HepG2 (cell line): ENCODE results near the gene KIF24. TPM values are rescaled to one million over a fixed set of nuclear protein-coding genes. Genes with fewer than 3 reads are reported as not detected.

ENCODE experiments used
- ATF7-NPFF ChIP-seq: sonication (generic); formaldehyde crosslinking; IDR thresholded peaks from 2 replicates; pipeline ENCODE4 v1.8.1; 2023; ENCODE audit warnings: mild to moderate bottlenecking, low read depth, missing genetic modification reagents, moderate library complexity
- BORCS8-MEF2B ChIP-seq: sonication (generic); formaldehyde crosslinking; IDR thresholded peaks from 2 replicates; pipeline ENCODE4 v1.8.0; 2022; ENCODE audit warnings: mild to moderate bottlenecking, missing genetic modification reagents
- CREB1 ChIP-seq, 2 experiments: fragments of 450-650 bp in 1 of 2; IDR thresholded peaks; 2 replicates each; pipeline ENCODE4 v1.6.1; 2016 to 2017; ENCODE audit warnings: control low read depth in 1 of 2, mild to moderate bottlenecking in 1 of 2, missing compliant biosample characterization in 1 of 2, missing genetic modification characterization in 1 of 2
- MED8 ChIP-seq: sonication (generic); formaldehyde crosslinking; IDR thresholded peaks from 2 replicates; pipeline ENCODE4 v1.8.1; 2023; ENCODE audit warnings: mild to moderate bottlenecking, missing genetic modification reagents; ENCODE audit not compliant: insufficient replicate concordance
- NFYB ChIP-seq: sonication (generic); formaldehyde crosslinking; IDR thresholded peaks from 2 replicates; pipeline ENCODE4 v1.4.0; 2020; ENCODE audit warnings: missing genetic modification reagents
- RFXANK ChIP-seq: IDR thresholded peaks from 2 replicates; pipeline ENCODE4 v1.6.1; 2016
- SRSF1 ChIP-seq: fragments of 200-400 bp; formaldehyde crosslinking; optimal IDR thresholded peaks from 2 replicates; pipeline ENCODE3; 2017; ENCODE audit warnings: mild to moderate bottlenecking, low read depth, low read length, moderate library complexity
- ZBTB20 ChIP-seq: sonication (generic); formaldehyde crosslinking; IDR thresholded peaks from 2 replicates; pipeline ENCODE4 v1.8.1; 2023; ENCODE audit warnings: missing genetic modification reagents, low read depth, mild to moderate bottlenecking, borderline replicate concordance
- ZFP36L1 ChIP-seq: sonication (generic); formaldehyde crosslinking; IDR thresholded peaks from 2 replicates; pipeline ENCODE4 v1.8.0; 2022; ENCODE audit warnings: mild to moderate bottlenecking, missing genetic modification reagents, moderate library complexity
- ZNF274 ChIP-seq: sonication (generic); formaldehyde crosslinking; IDR thresholded peaks from 2 replicates; pipeline ENCODE4 v1.5.1; 2020; ENCODE audit warnings: mild to moderate bottlenecking, missing genetic modification reagents
- ZNF501 ChIP-seq: sonication (generic); formaldehyde crosslinking; IDR thresholded peaks from 2 replicates; pipeline ENCODE4 v1.5.1; 2020; ENCODE audit warnings: mild to moderate bottlenecking, moderate library complexity, missing genetic modification reagents
- ZNF570 ChIP-seq: sonication (generic); formaldehyde crosslinking; IDR thresholded peaks from 2 replicates; pipeline ENCODE4 v1.4.0; 2020; ENCODE audit warnings: mild to moderate bottlenecking, missing genetic modification reagents, borderline replicate concordance
- ZNF703 ChIP-seq: sonication (generic); formaldehyde crosslinking; IDR thresholded peaks from 2 replicates; pipeline ENCODE4 v1.5.1; 2020; ENCODE audit warnings: missing genetic modification reagents, mild to moderate bottlenecking, moderate library complexity, borderline replicate concordance
- polyA plus RNA-seq, 8 experiments: library from polyadenylated mRNA; depleted of rRNA in 3 of 8; stranded (reverse) in 7 of 8; unstranded in 1 of 8; fragments of >200 nt; fragmentation: Illumina TruSeq in 4 of 8; extraction: Trizol in 4 of 8; gene quantifications; 2 replicates each; pipeline versions ENCODE4 v1.2.1 to v1.2.3, GENCODE V29; 2011 to 2016; ENCODE audit warnings: low read depth in 4 of 8, missing spikeins in 1 of 8, mixed read lengths in 1 of 8; ENCODE audit not compliant: insufficient read depth in 1 of 8
- total RNA-seq, 5 experiments: library from RNA; depleted of rRNA; stranded (reverse); fragments of >200 nt; fragmentation: Illumina TruSeq; extraction: Trizol; gene quantifications; 2 replicates each; pipeline ENCODE4 v1.2.3, GENCODE V29; 2016; ENCODE audit warnings: low read depth in 1 of 5
- TF ChIP-seq, protein P1 (sequence below): sonication (generic); formaldehyde crosslinking; IDR thresholded peaks from 2 replicates; pipeline ENCODE4 v1.4.0; 2020; ENCODE audit warnings: mild to moderate bottlenecking, missing genetic modification reagents
- TF ChIP-seq, protein P2 (sequence below): sonication (generic); formaldehyde crosslinking; IDR thresholded peaks from 2 replicates; pipeline ENCODE4 v1.5.1; 2020; ENCODE audit warnings: mild to moderate bottlenecking, missing genetic modification reagents
- TF ChIP-seq, protein P3 (sequence below): sonication (generic); formaldehyde crosslinking; IDR thresholded peaks from 2 replicates; pipeline ENCODE4 v1.5.1; 2020; ENCODE audit warnings: mild to moderate bottlenecking, missing genetic modification reagents, borderline replicate concordance
- TF ChIP-seq, protein P4 (sequence below): sonication (generic); formaldehyde crosslinking; IDR thresholded peaks from 2 replicates; pipeline ENCODE4 v1.5.1; 2020; ENCODE audit warnings: mild to moderate bottlenecking, missing genetic modification reagents, moderate library complexity

The KIF24 gene
- total and polyA plus RNA-seq, 2 of the 13 experiments (the other 11 are each of a cell fraction or from before 2014, with no cell fraction given), result 1.1 to 3.0 TPM

DNA sequence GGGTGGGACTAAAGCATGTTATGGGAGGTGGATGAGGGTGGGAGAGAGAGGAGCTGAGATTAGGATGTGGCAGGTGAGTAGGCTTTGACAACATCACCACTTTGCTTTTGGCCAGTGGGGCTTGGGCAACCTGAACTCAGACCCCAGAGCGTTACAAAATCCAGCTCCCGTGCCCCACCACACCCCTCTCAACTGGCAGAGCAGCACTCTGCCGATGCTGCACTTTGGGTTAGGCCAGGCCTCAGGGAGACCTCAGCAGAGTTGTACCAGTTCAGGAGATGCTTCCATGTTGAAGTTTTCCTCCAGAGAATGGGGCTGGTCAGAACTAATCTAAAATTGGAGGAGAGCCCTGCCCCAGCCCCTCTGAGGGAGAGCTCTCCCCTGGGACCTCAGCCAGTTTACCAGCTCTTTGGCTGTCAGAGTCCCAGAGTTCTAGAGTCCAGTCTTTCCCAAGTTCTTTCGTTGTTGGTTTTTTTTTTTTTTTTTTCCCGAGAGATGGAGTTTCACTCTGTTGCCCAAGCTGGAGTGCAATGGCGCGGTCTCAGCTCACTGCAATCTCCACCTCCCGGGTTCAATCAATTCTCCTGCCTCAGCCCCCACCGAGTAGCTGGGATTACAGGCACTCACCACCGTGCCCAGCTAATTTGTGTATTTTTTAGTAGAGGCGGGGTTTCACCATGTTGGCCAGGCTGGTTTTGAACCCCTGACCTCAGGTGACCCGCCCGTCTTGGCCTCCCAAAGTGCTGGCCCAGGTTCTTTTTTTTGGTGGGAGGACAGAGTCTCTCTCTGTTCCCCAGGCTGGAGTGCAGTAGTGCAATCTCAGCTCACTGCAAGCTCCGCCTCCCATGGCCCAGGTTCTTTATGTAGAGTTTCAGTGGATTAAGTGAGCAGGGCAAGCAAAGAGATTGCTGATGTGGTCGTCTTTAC is 18.1 kb upstream of the KIF24 start (continued):
- TF ChIP-seq, protein P1, sequence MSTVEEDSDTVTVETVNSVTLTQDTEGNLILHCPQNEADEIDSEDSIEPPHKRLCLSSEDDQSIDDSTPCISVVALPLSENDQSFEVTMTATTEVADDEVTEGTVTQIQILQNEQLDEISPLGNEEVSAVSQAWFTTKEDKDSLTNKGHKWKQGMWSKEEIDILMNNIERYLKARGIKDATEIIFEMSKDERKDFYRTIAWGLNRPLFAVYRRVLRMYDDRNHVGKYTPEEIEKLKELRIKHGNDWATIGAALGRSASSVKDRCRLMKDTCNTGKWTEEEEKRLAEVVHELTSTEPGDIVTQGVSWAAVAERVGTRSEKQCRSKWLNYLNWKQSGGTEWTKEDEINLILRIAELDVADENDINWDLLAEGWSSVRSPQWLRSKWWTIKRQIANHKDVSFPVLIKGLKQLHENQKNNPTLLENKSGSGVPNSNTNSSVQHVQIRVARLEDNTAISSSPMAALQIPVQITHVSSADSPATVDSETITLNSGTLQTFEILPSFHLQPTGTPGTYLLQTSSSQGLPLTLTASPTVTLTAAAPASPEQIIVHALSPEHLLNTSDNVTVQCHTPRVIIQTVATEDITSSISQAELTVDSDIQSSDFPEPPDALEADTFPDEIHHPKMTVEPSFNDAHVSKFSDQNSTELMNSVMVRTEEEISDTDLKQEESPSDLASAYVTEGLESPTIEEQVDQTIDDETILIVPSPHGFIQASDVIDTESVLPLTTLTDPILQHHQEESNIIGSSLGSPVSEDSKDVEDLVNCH (CRISPR knock-in tag), result no peak
- TF ChIP-seq ZNF501 (no peak), ZNF274 (CRISPR knock-in tag) (no peak), RFXANK (CRISPR knock-in tag) (no peak), ATF7-NPFF (CRISPR knock-in tag) (no peak), MED8 (CRISPR knock-in tag) (no peak), BORCS8-MEF2B (CRISPR knock-in tag) (no peak), ZNF703 (CRISPR knock-in tag) (no peak), CREB1 (IDR thresholded peaks at IDR 0.05) (no peak), CREB1 (CRISPR knock-in tag; IDR thresholded peaks at IDR 0.05) (no peak), NFYB (no peak), ZNF570 (CRISPR knock-in tag) (no peak), ZBTB20 (CRISPR knock-in tag) (peak; percentile 31; the same call in 1 of the 2 replicates), ZFP36L1 (CRISPR knock-in tag) (no peak), SRSF1 (no peak)
- TF ChIP-seq, protein P2, sequence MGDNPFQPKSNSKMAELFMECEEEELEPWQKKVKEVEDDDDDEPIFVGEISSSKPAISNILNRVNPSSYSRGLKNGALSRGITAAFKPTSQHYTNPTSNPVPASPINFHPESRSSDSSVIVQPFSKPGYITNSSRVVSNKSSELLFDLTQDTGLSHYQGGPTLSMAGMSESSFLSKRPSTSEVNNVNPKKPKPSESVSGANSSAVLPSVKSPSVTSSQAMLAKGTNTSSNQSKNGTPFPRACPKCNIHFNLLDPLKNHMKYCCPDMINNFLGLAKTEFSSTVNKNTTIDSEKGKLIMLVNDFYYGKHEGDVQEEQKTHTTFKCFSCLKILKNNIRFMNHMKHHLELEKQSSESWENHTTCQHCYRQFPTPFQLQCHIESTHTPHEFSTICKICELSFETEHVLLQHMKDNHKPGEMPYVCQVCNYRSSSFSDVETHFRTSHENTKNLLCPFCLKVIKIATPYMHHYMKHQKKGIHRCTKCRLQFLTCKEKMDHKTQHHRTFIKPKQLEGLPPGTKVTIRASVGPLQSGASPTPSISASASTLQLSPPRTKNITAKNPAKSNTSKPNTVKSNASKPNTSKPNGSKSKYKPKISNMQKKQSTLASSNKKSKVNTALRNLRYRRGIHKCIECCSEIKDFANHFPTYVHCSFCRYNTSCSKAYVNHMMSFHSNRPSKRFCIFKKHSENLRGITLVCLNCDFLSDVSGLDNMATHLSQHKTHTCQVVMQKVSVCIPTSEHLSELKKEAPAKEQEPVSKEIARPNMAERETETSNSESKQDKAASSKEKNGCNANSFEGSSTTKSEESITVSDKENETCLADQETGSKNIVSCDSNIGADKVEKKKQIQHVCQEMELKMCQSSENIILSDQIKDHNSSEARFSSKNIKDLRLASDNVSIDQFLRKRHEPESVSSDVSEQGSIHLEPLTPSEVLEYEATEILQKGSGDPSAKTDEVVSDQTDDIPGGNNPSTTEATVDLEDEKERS (CRISPR knock-in tag), result peak; percentile 81; the same call in 1 of the 2 replicates
- TF ChIP-seq, protein P3, sequence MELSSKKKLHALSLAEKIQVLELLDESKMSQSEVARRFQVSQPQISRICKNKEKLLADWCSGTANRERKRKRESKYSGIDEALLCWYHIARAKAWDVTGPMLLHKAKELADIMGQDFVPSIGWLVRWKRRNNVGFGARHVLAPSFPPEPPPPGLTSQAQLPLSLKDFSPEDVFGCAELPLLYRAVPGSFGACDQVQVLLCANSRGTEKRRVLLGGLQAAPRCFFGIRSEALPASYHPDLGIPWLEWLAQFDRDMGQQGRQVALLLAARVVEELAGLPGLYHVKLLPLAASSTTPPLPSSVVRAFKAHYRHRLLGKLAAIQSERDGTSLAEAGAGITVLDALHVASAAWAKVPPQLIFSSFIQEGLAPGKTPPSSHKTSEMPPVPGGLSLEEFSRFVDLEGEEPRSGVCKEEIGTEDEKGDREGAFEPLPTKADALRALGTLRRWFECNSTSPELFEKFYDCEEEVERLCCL (CRISPR knock-in tag), result no peak
- TF ChIP-seq, protein P4, sequence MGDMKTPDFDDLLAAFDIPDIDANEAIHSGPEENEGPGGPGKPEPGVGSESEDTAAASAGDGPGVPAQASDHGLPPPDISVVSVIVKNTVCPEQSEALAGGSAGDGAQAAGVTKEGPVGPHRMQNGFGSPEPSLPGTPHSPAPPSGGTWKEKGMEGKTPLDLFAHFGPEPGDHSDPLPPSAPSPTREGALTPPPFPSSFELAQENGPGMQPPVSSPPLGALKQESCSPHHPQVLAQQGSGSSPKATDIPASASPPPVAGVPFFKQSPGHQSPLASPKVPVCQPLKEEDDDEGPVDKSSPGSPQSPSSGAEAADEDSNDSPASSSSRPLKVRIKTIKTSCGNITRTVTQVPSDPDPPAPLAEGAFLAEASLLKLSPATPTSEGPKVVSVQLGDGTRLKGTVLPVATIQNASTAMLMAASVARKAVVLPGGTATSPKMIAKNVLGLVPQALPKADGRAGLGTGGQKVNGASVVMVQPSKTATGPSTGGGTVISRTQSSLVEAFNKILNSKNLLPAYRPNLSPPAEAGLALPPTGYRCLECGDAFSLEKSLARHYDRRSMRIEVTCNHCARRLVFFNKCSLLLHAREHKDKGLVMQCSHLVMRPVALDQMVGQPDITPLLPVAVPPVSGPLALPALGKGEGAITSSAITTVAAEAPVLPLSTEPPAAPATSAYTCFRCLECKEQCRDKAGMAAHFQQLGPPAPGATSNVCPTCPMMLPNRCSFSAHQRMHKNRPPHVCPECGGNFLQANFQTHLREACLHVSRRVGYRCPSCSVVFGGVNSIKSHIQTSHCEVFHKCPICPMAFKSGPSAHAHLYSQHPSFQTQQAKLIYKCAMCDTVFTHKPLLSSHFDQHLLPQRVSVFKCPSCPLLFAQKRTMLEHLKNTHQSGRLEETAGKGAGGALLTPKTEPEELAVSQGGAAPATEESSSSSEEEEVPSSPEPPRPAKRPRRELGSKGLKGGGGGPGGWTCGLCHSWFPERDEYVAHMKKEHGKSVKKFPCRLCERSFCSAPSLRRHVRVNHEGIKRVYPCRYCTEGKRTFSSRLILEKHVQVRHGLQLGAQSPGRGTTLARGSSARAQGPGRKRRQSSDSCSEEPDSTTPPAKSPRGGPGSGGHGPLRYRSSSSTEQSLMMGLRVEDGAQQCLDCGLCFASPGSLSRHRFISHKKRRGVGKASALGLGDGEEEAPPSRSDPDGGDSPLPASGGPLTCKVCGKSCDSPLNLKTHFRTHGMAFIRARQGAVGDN (CRISPR knock-in tag), result peak; percentile 42; the same call in 1 of the 2 replicates
